SW 1271 (cell line): ENCODE results near the gene CFAP251.

Experiments
- DNase-seq, 2 experiments: peaks; one replicate each; lab custom pipeline; 2025; lab: John Stamatoyannopoulos, UW

The CFAP251 gene

GRCh38 chr12:122001466-122002209 is 83.2 kb downstream of the CFAP251 start:
- DNase-seq: no peak

DNA sequence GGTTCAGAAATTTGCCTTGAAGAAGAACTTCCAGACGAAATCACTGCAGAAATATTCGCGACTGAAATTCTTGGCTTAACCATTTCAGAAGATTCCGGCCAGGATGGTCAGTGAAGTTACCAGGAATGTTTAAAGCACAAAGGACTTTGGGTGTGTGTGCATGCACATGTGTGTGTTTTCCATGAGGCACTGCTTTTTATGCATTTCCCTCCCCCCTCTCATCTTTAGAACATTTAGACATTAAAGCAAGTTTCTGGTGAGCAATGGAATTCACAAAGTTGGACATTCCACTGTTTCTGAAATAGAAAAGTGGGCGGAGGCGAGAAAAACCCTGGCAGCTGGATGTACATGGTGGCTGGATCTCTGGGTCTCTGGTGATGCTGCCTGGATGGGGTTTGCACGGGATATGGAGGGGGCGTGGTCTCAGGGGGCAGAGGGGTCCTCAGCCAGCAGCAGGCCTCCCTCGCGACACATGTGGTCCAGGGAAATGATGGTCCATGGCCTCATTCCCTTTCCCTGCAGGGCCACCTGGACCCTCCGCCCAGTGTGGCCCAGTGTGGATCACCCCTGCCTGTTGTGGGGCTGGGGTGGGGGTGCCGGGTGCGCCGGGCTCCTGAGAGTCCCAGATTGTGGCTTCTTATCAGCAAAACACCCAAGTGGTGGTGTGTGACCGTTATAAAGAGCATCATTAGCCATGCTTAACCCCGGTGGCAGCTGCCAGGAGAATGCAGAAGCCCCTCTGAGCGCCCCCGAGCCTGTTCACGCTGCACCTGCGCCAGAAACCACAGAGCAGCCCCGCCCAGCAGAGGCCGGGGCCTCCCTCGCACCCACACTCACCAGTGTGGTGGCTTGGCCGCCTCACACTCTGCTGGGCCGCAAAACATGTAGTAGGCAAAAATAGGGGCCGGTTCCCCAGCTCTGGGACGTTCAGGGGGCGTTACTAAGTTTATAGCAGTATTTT is 85.5 kb downstream of the CFAP251 start:
- no peak for DNase-seq

DNA sequence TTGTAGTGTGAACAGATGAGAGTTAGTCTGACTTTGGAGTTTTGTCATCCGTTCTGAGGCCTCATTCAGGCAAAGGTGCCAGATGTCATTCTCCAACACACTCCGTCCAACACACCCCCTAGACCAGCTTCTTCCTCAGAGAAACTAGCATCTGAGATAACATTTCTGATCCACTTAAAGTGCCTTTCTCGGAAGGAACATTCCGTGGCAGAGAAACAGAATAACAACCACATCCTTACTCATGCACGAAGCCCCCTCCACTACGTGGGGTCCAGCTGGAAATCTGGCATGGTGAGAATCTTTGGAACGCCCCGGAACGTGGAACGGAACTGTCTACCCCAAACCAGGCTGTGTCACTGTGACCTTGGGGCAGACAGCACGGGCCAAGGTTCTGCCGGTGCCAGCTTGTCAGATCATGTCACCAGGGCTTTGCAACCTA is 86.3 kb downstream of the CFAP251 start:
- DNase-seq: no peak

GRCh38 chr12:122005252-122005776 is 86.9 kb downstream of the CFAP251 start:
- DNase-seq: no peak

DNA sequence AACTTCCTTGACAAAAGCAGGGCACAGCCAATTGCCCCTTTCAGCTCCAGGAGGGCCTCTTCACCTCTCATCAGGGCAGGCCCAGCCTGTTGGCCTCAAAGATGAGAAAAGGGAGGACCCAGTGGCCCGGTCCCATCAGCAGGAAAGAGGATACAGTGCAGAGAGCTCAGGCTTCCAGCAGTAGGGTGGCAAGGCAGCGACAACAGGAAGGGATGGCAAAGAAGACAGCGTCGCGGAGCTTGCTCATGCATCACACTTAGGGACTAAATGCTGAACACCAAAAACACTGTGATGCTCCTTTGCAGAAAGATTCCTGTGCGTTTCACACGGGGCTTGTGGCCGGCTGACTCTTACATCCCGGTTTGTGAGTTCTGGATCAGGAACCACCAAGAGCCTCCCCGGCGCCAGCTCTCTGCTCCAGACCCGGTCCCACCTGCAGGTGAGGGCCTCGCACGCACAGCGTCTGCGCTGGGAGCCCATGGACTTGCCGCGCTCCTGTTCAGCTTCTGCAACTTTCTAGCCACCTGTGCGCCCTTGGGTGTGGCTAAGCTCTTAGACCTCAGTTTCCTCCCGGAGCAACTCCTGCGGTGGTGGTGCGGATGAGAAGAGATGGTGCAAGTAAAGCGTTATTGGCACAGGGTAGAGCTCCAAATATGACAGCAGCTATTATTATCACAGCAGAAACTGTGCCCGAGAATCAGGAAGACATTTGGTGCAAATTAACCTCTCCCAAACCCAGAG is 88.0 kb downstream of the CFAP251 start:
- DNase-seq: no peak

DNA sequence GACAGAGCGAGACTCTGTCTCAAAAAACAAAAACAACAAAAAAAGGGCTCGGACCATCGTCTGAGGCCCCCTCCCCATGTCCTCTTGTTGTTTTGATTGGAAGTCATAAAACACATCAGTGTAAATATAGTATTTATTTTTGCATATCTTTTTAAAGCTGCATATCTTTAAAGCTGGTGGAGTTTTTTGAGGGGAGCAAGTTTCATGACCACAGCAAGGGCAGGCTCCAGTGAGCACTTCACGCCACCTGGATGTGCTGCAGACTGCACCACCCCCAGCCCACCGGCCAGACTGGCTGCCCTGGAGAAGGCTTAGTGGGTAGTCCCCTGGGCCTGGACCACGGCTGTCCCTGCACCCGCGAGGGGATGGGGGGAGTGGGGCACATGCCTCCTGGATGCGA is 91.3 kb downstream of the CFAP251 start:
- no peak for DNase-seq

DNA sequence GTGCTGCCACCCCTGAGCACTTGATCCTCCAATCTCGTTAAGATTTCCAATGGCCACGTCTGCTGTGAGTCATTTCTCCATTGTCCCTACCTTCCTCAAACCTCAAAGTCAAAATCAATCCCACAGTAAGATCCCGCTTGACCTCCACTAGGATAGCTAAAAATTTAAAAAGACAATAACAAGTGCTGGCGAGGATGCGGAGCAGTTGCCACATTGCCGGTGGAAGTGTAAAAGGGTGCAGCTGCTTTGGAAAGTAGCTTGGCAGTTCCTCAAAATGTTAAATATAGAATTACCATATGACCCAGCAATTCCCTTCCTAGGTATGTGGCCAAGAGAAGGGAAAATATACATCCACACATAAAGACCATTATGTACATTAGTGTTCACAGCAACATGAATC is 93.8 kb downstream of the CFAP251 start:
- no peak for DNase-seq

DNA sequence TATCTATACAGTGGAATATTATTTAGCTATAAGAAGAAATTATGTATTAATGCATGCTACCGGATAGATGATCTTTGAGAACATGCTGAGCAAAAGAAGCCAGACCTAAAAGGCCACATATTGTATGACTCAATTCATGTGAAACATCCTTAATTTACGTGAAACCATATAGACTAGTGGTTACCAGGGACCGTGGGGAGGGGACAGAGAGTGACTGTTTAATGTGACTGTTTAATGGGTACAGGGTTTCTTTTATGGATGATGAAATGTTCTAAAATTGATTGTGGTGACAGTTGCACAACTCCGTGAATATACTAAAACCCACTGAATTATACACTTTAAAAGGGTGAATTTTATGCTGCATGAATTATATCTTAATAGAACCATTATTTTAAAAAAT is 94.7 kb downstream of the CFAP251 start:
- no peak for DNase-seq

- no peak for DNase-seq
These were observed 95.6 kb downstream of the CFAP251 start for GRCh38 chr12:122013791-122014590.

GRCh38 chr12:122014781-122015180 is 96.4 kb downstream of the CFAP251 start:
- DNase-seq: no peak

DNA sequence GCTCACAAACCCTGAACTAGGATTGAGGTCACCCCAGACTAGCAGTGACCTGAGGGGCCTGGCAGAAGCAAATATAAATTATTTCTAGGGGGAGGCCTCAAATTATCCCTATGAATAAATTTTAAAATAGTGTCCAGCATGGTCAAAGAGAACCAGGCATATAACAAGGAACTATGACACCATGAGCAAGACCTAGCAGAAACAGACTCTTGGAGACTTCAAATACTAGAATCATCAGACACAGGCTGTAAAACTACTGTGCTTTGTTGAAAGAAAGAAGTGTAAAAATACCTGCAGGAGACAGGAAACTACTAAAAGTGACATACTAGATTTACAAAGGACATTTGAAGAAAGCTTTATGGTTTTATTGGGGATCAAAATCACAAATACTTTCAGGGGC is 100.1 kb downstream of the CFAP251 start:
- DNase-seq: no peak

GRCh38 chr12:122018937-122019336 is 100.5 kb downstream of the CFAP251 start:
- DNase-seq: no peak

GRCh38 chr12:122020795-122021192 is 102.4 kb downstream of the CFAP251 start:
- no peak for DNase-seq

- no peak for DNase-seq
These were observed 102.9 kb downstream of the CFAP251 start for GRCh38 chr12:122021193-122021821.

DNA sequence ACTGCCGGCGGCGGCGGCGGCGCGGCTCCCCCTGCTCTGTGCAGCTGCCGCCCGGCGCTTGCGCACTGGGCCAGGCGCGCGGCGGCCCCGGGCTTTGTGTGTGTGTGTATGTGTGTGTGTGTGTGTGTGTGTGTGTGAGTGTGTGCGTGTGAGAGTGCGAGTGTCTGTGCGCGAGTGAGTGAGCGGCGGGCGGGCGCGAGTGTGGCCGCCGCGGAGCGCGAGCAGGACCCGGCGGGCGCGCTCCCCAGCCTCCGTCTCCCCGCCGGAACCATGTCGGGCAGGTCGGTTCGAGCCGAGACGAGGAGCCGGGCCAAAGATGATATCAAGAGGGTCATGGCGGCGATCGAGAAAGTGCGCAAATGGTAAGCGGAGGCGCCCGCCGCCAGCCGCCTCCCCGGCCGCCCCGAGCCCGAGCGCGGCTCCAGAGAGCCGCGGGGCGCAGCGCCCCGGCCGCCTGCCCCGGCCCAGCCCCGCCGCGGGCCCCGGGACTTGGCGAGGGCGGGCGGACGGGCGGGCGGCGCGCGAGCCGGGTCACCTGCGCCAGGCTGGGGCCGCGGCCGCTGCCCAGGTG is 103.5 kb downstream of the CFAP251 start, which contains the start of gene BCL7A:
BCL7A (plus strand) TSS at position 63 of the 571 bp plus-strand sequence; CDS start at position 271, 208 bp downstream.
- peak in 1 of 2 experiments; percentile 37 for DNase-seq

- no peak for DNase-seq
These were observed 104.3 kb downstream of the CFAP251 start for GRCh38 chr12:122022393-122023338.

DNA sequence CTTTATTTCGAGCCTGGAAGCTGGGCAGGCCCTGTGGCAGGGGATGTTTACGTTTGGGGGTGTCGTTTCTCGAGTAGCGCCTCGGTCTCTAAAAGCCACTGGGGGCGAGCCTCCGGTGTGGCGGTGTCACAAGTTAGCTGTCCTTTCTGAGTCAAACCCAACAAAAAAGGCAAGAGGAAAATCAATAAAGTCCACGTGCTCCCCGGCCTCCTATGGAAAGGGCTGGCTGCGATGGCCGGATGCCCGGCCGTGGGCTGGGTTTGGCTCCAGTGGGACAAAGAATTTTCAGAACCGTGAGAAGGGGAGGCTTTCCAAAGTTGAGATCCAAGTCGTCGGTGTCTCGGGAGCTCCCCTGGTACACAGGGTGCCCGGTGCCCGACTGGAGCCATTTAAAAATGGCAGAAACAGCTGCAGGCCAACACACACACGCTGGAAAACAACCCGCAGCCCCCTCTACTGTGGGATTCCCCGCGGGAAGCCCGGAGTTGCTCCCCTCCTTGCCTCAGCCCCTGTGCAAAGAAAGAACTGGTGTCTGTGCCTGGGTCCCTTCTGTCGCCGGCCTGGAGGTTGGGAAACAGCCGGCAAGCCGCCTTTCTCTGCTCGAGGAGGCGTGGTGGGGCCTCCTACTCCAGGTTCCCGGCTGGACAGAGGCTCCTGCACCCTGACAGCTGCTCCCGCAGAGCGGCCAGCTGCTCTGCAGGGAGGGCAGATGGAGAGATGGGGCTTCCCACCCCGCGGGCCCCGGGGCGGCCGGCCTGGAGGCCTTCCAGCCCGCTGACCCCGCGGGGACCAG is 105.1 kb downstream of the CFAP251 start:
- DNase-seq: no peak

DNA sequence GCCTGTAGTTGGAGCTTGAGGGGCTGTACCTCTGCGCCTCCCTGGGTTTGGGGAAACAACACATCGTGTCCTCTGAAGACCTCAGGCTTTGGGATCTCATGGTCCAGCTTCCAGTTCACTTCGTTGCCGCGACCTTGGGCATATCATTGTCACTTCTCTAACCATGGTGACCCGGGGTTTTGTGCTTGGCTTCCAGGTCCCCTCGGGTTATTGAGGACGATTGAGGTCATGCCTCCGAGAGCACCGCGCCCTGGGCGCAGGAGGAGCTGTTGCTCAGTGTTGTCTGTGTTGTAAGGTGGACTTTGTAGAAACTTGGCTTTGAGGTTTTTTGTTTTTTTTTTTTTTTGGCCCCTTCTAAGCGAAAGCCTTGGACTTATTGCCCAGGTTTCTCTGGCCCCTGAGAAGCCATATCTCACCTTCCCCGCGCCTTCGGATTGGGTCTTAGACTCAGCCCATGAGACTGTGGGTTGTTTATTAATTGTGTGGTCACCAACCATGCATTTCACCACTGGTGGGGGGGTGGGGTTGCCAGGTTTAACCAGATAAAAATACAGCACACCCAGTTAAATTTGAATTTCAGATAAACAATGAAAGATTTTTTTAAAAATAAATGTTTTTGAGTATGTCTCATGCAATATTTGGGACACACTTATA is 105.9 kb downstream of the CFAP251 start:
- DNase-seq: no peak
